A673 (cell line): Measurements from ENCODE around the gene C3orf70. TPM values are rescaled to one million over a fixed set of nuclear protein-coding genes. Genes with fewer than 3 reads are reported as not detected.

ENCODE experiments used
- BruUV-seq: library from RNA; stranded (reverse); fragments of 400-500 nt; replicated peaks from 2 replicates; lab custom pipeline; 2021; lab: Mats Ljungman, UMichigan
- CTCF ChIA-PET: fragments of 300-600 bp; sonication (Branson Sonifier 250); formaldehyde crosslinking; loops from one replicate; lab custom pipeline; 2022; ENCODE audit warnings: antibody characterized with exemption; lab: Charles Lee
- POLR2A ChIA-PET: fragments of 300-600 bp; sonication (Branson Sonifier 250); formaldehyde crosslinking; loops from one replicate; lab custom pipeline; 2022; ENCODE audit warnings: antibody characterized with exemption; ENCODE audit not compliant: low non-redundant PET; lab: Charles Lee
- DNase-seq: peaks from one replicate; pipeline ENCODE4 v3.0.0-alpha.2; 2015; ENCODE audit warnings: low spot score
- H3K27ac ChIP-seq: fragments of 200-600 bp; sonication (generic); 2 replicates; pipeline ENCODE4 v1.5.1; 2016; ENCODE audit warnings: mixed run types, low read depth, mild to moderate bottlenecking, mixed read lengths, antibody characterized with exemption, low read length; ENCODE audit not compliant: poor library complexity, severe bottlenecking
- H3K27me3 ChIP-seq: fragments of 200-600 bp; sonication (generic); replicated peaks from 2 replicates; pipeline ENCODE4 v1.6.1; 2017; ENCODE audit warnings: mixed run types, low read depth, mild to moderate bottlenecking, mixed read lengths, antibody characterized with exemption, low read length; ENCODE audit not compliant: insufficient read depth, poor library complexity
- H3K36me3 ChIP-seq: fragments of 200-600 bp; sonication (generic); 2 replicates; pipeline ENCODE4 v1.6.1; 2016; ENCODE audit warnings: mixed run types, mild to moderate bottlenecking, mixed read lengths, antibody characterized with exemption, low read length; ENCODE audit not compliant: insufficient read depth, poor library complexity, severe bottlenecking
- H3K4me1 ChIP-seq: fragments of 200-600 bp; sonication (generic); 2 replicates; pipeline ENCODE4 v1.6.1; 2017; ENCODE audit warnings: mixed run types, mild to moderate bottlenecking, mixed read lengths, antibody characterized with exemption, low read length; ENCODE audit not compliant: insufficient read depth, poor library complexity, severe bottlenecking
- H3K4me3 ChIP-seq: fragments of 200-600 bp; sonication (generic); 2 replicates; pipeline ENCODE4 v1.5.1; 2016; ENCODE audit warnings: low read depth, mixed run types, mild to moderate bottlenecking, mixed read lengths, low read length; ENCODE audit not compliant: poor library complexity, severe bottlenecking
- H3K9me3 ChIP-seq: fragments of 200-600 bp; sonication (generic); 2 replicates; pipeline ENCODE4 v1.6.1; 2016; ENCODE audit warnings: mixed run types, low read depth, mild to moderate bottlenecking, mixed read lengths, antibody characterized with exemption, low read length; ENCODE audit not compliant: poor library complexity, severe bottlenecking
- CTCF ChIP-seq: fragments of 300-800, 200-600 bp; sonication (generic); conservative IDR thresholded peaks from 2 replicates; pipeline ENCODE4 v1.5.1; 2017; ENCODE audit warnings: low read depth, mild to moderate bottlenecking, antibody characterized with exemption, low read length, moderate library complexity, mixed read lengths
- EZH2 ChIP-seq: fragments of 200-600 bp; sonication (generic); IDR thresholded peaks from 2 replicates; pipeline ENCODE4 v1.6.1; 2017; ENCODE audit warnings: borderline replicate concordance, low read depth, mild to moderate bottlenecking, mixed read lengths, antibody characterized with exemption, low read length; ENCODE audit not compliant: poor library complexity, severe bottlenecking
- intact Hi-C: fragments of 100-400 bp; cut with micrococcal nuclease; formaldehyde crosslinking; loops from one replicate; pipeline ENCODE4 v1.10.0; 2022; ENCODE audit not compliant: unreplicated experiment
- total RNA-seq: library from RNA; stranded (reverse); gene quantifications from 2 replicates; pipeline ENCODE4 v1.2.3, GENCODE V29; 2021

Gene C3orf70
- total RNA-seq, 1 experiment from 2014 or later, result 0.26 TPM

GRCh38 chr3:185188816-185189215, 36.0 kb upstream of the C3orf70 start:
- Histone ChIP-seq H3K27ac (no peak overlapping the region), H3K36me3 (no peaks in the 10 kb centered on the region), H3K9me3 (no peaks in the 10 kb centered on the region), H3K4me1 (no peaks in the 10 kb centered on the region), H3K4me3 (no peak overlapping the region), H3K27me3 (no peaks in the 10 kb centered on the region)
- intact Hi-C loops, result no loop called here
- no peak for TF ChIP-seq CTCF
- TF ChIP-seq EZH2, result no peak
- ChIA-PET POLR2A (no interaction called here), CTCF (no interaction called here)
- no peak for DNase-seq
- no TSS peak for BruUV-seq

- Histone ChIP-seq H3K4me3 (no peak overlapping the region), H3K27me3 (no peaks in the 10 kb centered on the region), H3K27ac (no peak overlapping the region), H3K9me3 (no peaks in the 10 kb centered on the region), H3K36me3 (no peaks in the 10 kb centered on the region), H3K4me1 (no peaks in the 10 kb centered on the region)
- BruUV-seq, result no TSS peak
- CTCF ChIA-PET, result no interaction called here
- POLR2A ChIA-PET, result no interaction called here
- intact Hi-C loops, result no loop called here
- DNase-seq, result no peak
- TF ChIP-seq EZH2 (no peak), CTCF (no peak)
Measured at GRCh38 chr3:185187391-185187790, 34.5 kb upstream of the C3orf70 start.

GRCh38 chr3:185176750-185177359, 24.0 kb upstream of the C3orf70 start:
- no peaks in the 10 kb centered on the region for H3K4me1 ChIP-seq
- H3K36me3 ChIP-seq, result no peaks in the 10 kb centered on the region
- intact Hi-C loops, result loop anchor here (2.0 kb wide), 1 partner anchor 302 kb away; no protein-coding TSS in a partner anchor
- no peak for TF ChIP-seq EZH2
- TF ChIP-seq CTCF, result peak; percentile 87
- no peaks in the 10 kb centered on the region for H3K9me3 ChIP-seq
- BruUV-seq, result no TSS peak
- DNase-seq, result peak; percentile 63
- H3K27ac ChIP-seq, result no peak overlapping the region
- POLR2A ChIA-PET, result interaction anchor here (0.6 kb wide), 1 partner anchor 87 kb away, joined by 3 read pairs; no protein-coding TSS in a partner anchor
- H3K27me3 ChIP-seq, result no peaks in the 10 kb centered on the region
- no peak overlapping the region for H3K4me3 ChIP-seq
- CTCF ChIA-PET, result interaction anchor here (0.6 kb wide), 1 partner anchor 302 kb away, joined by 8 read pairs; no protein-coding TSS in a partner anchor
